PFSK-1 (cell line): Measurements from ENCODE around the gene RMI2.

Experiments used
- FOXP2 ChIP-seq: optimal IDR thresholded peaks from 2 replicates; pipeline ENCODE3; 2011; ENCODE audit warnings: borderline replicate concordance, control low read depth, inconsistent platforms; ENCODE audit not compliant: insufficient read depth; ENCODE audit errors: extremely low read length, extremely low read depth
- POLR2AphosphoS5 ChIP-seq: IDR thresholded peaks from 2 replicates; pipeline ENCODE4 v1.6.1; 2012; ENCODE audit warnings: low read depth, mild to moderate bottlenecking, control low read depth, low read length, moderate library complexity
- SIN3A ChIP-seq: IDR thresholded peaks from 2 replicates; pipeline ENCODE4 v1.6.1; 2012; ENCODE audit warnings: mild to moderate bottlenecking, low read length, moderate library complexity, borderline replicate concordance; ENCODE audit not compliant: insufficient read depth
- TAF1 ChIP-seq: IDR thresholded peaks from 2 replicates; pipeline ENCODE4 v1.6.1; 2012; ENCODE audit warnings: low read length, control low read depth, borderline replicate concordance; ENCODE audit not compliant: insufficient read depth
- TF ChIP-seq, protein P1 (sequence below), 2 experiments: IDR thresholded peaks; 2 replicates each; pipeline versions ENCODE4 v1.6.1 to v1.8.0; 2011 to 2012; ENCODE audit warnings: low read depth in 2 of 2, low read length in 2 of 2, control low read depth in 1 of 2, inconsistent platforms in 1 of 2, mild to moderate bottlenecking in 1 of 2, moderate library complexity in 1 of 2; ENCODE audit not compliant: insufficient read depth in 1 of 2

Gene RMI2

DNA sequence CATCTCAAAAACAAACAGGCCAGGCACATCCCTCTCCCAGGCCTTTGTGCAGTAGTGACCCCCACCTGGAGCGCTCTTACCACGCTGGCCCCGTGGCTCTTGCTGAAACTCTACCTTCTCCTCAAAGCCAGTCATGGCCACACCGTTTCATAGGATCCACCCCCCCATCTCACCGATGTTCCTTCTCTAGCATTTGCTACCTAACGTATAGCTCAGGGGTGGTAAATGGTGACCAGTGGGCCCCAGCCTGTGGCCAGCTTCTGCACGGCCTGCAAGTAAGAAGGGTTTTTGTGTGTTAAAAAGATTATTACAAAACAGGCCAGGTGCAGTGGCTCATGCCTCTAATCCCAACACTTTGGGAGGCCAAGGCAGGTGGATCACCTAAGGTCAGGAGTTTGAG is 43.8 kb downstream of the RMI2 start:
- TF ChIP-seq FOXP2, result no peak
- no peak for TF ChIP-seq SIN3A
- TF ChIP-seq POLR2AphosphoS5, result no peak
- TF ChIP-seq, protein P1, sequence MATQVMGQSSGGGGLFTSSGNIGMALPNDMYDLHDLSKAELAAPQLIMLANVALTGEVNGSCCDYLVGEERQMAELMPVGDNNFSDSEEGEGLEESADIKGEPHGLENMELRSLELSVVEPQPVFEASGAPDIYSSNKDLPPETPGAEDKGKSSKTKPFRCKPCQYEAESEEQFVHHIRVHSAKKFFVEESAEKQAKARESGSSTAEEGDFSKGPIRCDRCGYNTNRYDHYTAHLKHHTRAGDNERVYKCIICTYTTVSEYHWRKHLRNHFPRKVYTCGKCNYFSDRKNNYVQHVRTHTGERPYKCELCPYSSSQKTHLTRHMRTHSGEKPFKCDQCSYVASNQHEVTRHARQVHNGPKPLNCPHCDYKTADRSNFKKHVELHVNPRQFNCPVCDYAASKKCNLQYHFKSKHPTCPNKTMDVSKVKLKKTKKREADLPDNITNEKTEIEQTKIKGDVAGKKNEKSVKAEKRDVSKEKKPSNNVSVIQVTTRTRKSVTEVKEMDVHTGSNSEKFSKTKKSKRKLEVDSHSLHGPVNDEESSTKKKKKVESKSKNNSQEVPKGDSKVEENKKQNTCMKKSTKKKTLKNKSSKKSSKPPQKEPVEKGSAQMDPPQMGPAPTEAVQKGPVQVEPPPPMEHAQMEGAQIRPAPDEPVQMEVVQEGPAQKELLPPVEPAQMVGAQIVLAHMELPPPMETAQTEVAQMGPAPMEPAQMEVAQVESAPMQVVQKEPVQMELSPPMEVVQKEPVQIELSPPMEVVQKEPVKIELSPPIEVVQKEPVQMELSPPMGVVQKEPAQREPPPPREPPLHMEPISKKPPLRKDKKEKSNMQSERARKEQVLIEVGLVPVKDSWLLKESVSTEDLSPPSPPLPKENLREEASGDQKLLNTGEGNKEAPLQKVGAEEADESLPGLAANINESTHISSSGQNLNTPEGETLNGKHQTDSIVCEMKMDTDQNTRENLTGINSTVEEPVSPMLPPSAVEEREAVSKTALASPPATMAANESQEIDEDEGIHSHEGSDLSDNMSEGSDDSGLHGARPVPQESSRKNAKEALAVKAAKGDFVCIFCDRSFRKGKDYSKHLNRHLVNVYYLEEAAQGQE (IDR thresholded peaks at IDR 0.05; ENCODE audit: insufficient read depth in 1 of 2, low read depth in 2 of 2, low read length in 2 of 2), result no peak

DNA sequence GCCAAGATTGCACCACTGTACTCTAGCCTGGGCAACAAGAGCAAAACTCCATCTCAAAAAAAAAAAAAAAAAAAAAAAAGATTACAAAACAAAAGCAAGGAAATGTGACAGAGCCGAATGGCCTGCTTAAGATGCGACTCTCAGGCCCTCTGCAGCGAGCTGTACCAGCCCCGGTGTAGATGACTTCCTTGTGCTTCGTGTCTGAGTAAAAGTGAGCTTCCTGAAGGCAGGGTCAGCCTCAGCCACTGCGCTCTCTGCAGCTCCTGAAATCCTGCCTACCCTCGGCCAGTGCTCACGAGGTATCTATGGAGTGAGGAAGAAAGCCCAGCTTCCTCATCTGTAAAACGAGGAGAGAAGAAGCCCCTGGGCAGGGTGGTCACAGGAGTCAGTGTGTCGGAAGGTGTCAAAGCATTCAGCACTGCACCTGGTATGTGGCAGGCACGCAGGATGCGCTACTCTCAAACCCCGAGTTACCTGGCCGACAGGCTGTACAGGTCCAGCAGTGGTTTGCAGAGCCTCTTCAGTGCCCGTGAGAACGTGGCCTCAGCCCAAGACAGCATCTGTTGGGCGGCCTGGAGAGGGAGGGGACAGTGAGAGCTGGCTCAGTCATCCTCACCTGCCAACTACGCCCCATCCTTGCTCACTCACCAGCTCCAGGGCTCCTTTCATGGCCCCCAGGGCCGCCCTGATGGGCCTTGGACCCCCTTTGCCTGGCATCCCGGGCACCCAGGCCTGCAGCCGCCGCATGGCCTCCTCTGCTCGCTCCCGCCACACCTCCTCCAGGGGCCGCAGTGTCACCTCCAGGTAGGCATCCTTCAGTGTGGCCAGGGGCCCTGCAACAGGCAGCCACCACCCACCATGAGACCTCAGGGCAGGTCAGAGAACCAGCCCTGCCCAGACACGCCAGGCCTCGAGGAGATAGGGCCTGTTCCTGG is 44.6 kb downstream of the RMI2 start:
- TF ChIP-seq POLR2AphosphoS5 (no peak), FOXP2 (no peak), TAF1 (no peak), SIN3A (no peak)
- TF ChIP-seq, protein P1 (IDR thresholded peaks at IDR 0.05; ENCODE audit: insufficient read depth in 1 of 2, low read depth in 2 of 2, low read length in 2 of 2), result no peak

DNA sequence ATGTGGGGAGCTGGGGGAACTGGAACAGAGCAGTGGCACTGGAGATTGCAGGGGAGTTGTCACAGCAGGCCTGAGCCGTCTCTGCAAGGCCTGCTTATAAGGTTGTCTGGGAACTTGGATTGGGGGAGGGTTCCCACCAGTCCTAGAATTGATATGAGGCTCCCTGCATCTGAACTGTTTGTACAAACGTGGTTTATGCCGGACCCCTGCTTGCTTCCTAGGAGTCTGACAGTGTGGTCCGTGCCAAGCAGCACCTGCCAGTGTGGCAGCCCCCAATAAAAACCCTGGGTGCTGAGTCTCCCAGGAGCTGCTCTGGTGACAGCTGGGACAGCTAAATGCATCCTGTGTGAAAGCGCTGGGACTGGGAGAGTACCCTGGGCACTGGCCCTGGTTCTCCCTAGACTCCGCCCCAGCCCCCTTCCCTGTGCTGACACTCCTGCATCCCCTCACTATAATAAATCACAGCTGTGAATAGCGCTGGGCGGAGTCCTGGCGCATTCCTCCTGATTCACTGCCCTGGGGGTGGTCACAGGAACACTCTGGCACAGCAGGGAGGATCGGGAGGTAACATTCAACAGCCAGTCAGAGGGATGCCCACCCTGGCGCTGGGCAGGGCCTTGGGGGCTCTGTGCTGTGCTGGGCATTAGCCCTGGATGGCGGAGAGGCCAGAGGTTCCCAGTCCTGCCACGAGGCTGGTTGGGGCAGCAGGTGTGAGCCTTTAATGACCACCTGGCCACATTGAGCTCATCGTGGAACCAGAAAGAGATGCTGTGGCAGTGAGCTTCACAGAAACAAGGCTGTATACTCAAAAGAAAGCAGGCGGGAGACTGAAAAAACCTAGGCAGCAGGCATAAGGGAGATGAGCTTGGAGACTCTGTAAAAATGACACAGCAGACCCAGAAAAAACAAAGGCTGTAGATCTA is 45.6 kb downstream of the RMI2 start:
- TF ChIP-seq FOXP2 (no peak), TAF1 (no peak), SIN3A (no peak), POLR2AphosphoS5 (no peak)
- TF ChIP-seq, protein P1 (IDR thresholded peaks at IDR 0.05; ENCODE audit: insufficient read depth in 1 of 2, low read depth in 2 of 2, low read length in 2 of 2), result no peak

DNA sequence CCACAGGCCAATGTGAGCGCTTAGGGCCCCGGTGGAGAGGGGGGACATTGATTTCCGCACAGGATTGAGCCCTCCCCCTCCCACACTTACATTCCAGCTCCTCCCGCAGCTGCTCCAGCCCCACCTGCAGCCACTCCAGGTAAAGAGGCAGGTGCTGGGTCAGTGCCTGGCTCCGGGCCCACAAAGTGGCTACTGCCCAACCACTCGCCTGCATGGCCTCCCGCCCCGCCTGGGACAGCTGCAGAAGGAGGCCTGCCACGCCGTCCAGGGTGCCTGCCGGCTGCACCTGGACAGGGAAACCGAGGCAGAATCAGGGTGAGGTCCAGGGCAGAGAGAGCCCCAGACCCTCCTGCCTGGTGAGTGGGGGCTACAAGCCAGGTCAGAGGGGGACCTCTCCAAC is 46.3 kb downstream of the RMI2 start:
- TF ChIP-seq TAF1 (no peak), POLR2AphosphoS5 (no peak), SIN3A (no peak), FOXP2 (no peak)
- TF ChIP-seq, protein P1 (IDR thresholded peaks at IDR 0.05; ENCODE audit: insufficient read depth in 1 of 2, low read depth in 2 of 2, low read length in 2 of 2), result no peak
